Stimulated activated CD4-positive, alpha-beta T cell treated with anti-CD3 and anti-CD28 coated beads, Interleukin-4, amount 100 ng/mL, for 1 hour (primary cell): ENCODE data around the gene PARN.
"Not testable (repeated sequence)": the region's sequence is repeated elsewhere in the genome, so short reads cannot be mapped to it uniquely, and the experiment has no call there.

Experiments
- DNase-seq: peaks from one replicate; pipeline ENCODE4 v3.0.0-alpha.2; 2020

The PARN gene

DNA sequence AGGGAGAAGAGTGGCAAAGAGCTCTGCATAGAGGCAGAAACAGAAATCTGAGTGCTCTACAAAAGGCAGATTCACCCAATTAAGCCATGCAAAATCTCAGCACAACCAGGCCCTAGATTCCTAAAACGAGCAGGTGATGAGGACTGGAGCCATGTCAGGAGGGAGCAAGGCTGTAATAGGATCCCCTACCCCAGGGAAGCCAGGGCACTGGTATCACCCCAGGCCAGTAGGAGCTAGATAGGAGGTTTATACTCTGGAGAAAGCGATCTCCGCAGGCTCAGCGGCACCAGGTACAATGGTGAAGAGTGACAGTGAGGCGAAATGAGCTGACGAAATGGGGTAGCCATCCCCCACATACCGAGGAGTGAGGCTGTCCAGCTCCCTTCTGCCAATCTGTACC lies 171.5 kb downstream of the PARN start:
- no peak for DNase-seq

DNA sequence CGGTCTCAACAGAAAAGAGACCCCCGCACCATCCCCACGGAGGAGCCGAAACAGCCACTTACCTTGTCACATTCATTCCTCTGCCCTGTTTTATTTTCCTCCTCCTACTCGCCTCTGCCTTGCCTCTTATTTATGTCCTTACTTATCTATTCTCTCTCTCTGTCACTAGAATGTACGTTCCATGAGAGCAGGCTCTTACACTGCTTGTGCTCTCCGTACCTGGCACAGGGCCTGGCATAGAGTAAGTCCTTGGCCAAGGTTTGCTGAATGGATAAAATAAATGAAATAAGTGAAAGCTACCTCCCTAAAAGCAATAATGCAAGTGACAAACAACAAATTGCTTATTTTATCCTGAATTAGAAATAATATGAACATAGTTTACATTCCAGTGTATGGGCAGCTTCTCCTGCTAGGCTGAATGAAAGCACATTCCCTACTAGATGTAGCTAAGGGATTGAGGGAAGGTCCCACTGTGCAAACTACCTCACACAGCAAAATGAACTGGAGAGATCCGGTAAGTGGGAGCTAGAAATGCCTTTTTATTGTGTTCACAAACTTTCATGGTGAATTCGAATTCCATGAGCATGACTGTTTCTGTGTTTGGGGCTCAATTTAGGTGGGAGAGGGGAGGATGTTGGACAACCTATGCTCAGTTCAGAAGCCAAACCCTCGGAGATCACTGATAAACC lies 173.1 kb downstream of the PARN start:
- no peak for DNase-seq

DNA sequence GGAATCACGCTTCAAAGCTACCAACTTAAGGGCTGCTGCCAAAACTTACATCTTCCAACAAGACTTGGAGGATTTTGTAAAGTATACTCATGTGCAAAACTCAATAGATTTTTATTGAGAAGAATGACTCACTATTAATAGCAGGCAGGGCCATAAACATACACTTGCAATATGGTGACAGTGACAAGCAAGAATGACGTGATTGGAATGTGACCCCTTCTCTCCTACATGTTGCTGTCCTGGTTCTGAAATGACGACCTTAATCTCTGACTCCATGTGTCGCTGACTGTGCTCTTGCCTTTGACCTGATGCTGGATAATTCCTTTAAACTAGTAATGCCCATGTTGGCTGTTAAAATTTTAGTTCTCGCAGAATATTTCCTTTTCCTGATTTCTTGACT lies 174.5 kb downstream of the PARN start:
- DNase-seq = no peak

DNA sequence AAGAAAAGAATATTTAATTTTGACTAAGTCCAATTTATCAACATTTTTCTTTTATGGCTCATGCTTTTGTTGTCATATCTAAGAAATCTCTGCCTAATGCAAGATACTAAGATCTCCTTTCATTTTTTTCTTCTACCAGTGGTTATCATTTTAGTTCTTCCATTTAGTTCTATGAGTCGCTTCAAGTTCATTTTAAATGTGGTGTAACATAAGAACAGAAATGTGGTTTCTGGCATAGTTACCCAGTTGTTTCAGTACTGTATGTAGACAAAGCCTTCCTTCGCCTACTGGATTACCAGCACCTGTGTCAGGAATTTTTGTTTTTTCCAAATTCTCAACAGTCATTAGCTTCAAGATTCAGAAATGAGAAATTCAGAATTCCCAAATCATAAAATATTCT lies 175.7 kb downstream of the PARN start:
- DNase-seq = no peak

DNA sequence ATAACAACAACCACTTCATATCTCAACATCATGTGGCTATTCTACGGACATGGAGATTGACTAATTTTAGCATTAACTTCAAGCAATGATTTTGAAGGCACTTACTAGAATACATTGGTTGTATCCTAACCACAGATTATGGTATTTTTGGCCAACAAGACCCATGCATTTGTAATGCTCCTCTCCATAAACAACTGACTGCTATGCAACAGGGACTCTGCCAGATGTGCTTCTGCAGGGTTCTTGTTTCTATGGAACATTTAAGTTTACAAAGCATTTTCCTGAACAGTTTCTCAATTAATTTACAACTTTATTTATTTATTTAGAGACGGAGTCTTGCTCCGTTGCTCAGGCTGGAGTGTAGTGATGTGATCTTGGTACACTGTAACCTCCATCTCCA lies 178.0 kb downstream of the PARN start:
- no peak for DNase-seq

DNA sequence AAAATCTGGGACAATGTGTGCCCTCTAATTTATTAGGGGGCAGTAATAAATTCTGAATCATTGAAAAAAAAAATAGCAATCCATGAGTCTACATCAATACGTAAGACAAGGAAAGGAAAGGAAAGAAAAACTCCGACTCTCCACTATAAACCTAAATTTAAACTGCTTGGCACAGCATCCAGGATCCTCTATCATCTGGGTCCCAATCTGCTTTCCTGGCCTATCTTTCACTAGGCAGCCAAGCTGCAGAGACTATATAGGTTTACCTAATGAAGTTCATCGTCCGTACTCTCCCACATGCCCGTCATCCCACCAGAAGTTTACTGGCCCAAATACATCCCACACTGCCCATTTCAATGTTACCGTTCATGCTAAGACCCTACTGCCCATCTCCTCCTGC lies 179.2 kb downstream of the PARN start:
- no peak for DNase-seq

DNA sequence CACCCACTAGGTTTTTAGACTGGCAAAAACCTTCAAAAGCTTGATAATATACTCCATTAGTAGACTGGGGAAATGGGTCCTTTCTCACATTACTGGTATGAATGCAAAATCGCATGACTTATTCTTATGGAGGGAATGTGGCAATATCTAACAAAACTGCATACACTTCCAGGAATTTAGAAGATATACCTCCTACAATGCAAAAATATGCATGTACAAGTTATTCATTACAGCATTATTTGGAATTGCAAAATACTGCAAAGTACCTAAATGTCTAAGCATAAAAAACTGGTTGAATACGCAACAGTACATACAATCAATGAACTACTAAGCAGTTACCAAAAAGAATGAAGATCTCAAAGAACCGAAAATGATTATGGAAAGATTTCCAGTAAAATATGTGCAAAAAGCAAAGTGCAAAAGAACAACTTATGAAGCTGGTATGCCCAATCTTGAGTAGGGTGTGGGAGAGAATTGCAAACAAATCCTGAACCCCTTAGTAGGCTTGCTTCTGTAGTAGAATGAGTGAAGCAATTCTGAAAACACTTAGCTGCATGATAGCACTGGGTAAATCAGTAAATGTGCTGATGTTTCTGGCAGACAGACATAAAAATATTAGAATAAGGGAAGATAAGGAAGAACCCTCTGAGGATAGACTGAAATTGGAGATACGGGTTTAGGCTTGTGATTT lies 180.1 kb downstream of the PARN start:
- no peak for DNase-seq

DNA sequence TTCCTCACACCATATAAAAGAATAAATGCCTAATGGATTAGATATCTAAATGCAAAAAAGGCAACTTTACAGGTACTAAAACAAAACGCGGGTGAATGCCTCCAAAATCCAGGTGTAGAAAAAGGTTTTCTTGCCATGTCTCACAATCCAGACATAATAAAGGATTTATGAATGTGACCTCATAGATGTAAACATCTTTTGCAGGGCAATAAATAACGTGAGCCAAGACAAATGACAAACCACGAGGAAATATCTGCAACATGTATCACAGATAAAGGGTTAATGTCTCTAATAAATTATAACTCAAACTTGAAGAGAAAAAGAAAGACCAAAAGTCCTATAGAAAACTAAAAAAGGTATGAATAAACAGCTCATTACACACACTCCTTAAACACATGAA lies 180.7 kb downstream of the PARN start:
- DNase-seq = no peak

DNA sequence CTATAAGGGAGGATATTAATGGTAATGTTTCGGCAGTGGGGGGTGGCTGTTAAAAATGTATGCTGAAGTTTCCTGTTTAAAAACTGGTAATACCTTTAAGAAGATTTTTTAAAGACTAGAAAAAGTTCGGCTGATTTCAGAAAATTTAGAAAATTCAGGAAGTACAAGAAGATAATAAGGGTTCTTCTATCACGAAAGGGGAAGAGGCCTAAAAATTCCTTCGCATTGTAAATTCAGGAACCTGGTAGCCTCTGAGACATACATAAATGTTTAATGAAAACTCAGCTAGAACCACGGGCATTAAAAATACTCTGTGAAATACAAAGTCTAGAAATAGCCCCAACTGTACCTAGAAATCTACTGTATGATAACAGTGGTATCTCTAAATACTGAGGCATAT lies 181.2 kb downstream of the PARN start:
- no peak for DNase-seq

DNA sequence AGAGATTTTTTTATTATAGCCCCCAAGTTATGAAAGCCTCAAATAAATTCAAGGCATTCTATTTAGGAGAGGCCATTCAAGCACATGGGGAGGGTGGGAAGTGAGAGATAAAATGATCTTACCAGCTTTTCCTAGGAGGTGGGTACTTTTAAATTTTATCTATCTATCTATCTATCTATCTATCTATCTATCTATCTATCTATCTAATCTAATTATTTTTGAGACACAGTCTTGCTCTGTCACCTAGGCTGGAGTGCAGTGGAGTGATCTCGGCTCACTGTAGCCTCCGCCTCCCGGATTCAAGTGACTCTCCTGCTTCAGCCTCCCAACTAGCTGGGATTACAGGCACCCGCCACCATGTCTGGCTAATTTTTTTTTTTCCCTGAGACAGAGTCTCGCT lies 182.3 kb downstream of the PARN start:
- no peak for DNase-seq

DNA sequence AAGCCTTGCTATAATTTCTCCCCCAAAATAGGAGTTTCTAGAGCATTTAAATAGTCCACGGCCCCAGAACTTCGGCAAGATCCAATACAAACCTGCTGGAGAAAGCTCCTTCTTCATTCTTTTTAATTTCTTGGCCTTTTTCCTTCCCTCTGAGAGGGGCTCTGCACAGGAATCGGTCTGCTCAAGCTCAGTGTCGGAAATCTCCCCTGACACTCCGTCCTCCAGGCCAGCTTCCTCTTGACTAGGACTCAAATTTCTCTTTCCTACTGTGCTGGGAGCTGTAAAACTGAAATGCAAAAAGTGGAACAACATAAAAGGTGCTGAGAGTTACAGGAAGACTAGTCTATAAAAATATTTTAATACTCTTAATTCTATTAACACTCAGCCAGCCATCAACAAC lies 183.3 kb downstream of the PARN start:
- DNase-seq = no peak

DNA sequence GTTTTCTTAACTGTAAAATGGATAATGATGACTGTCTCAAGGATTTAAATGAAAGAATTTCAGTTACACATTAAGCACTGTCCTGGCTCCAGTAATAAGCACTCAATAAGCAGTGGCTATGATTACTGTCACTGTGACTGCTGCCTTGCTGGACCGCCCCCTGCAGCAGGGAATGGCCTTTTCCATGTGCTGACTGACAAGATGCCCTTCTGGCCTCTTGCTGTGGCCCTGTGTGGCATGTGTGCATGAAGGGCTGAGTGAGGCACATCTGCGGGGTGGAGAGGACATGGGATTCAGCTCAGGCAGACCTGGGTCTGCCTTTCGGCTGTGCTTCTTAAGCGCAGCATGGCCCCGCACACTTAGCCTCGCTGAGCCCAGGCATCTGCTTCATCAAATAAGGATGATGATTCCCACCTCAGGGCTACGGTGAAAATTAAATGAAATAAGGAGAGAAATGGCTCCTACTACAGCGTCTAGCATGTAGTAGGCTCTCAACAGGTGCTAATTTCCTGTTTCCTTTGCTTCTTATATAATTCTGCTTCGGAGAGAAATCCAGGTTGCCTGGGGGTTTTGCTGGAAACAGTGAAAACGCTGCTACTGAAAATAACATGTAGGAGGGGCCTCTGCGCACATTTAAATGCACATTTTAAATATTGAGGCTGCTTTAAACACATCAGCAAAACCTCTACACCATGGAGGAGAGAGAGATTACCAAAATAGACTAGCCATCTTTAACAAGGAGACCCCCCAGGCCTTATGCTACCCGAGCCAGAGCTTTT lies 183.9 kb downstream of the PARN start:
- DNase-seq = no peak

DNA sequence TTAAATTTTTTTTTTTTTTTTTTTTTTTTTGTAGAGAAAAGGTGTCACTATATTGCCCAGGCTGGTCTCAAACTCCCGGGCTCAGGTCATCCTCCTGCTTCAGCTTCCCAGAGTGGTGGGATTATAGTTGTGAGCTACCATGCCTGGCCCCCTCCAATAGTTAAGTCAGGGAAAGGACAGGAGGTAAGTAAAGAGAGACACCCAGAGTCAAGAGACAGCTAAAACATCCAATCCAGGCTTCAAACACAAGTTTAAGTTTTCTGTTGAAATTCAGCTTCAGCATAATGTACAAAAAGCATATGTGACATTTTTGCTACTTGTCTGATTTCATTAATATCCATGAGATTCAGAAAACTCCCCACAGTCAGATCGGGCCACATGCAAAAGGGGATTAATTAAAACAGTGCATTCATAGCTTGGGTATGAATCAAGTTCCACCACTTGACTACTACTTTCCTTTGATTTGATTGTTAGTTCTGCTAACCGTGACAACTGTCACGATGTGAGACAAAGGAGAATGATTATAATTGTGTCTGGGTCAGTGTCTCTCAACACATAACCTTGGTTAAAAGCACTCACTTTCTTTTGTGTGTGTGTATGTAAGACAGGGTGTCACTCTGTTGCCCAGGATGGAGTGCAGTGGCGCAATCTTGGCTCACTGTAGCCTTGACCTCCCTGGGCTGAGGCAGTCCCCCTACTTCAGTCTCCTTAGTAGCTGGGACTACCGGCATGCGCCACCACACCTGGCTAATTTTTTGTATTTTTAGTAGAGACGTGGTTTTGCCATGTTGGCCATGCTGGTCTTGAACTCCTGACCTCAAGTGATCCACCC lies 184.9 kb downstream of the PARN start:
- DNase-seq = no peak

DNA sequence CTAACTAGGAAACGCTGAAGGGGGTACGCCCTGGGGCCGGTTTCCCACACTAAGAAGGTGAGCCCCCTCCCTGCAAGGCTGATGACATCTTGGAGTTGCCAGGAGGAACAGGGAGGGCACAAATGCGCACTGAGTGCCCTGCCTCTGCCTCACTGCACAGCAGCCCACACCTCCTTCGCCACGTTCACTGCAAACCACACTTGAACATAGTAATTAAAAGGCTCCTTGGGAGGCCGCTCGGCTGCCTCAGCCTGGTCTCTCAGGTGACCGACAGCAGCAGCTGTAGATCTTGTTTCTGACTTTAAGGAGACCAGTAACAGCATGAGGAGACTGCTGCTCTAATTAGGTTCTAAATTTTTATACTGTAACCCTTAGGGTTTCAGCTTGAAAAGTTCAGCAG lies 188.5 kb downstream of the PARN start:
- not testable (repeated sequence) for DNase-seq

DNA sequence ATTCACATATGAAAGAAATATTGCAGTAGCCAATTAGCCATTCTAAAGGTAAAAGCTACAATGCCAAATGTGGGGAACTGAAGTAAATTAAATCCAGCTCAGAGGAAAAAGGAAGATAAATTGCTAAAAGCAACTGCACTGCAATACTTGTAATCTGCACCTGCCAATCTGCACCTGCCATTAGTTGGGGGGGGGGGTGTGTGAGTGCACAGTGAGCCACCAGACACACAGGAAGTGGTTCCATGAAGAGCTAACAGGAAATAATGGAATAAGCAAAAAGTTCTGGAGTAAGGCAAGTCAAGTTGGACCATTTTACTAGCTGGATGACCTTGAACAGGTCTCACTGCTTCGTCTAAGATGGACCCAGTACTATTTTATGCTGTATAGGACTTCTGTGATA lies 191.8 kb downstream of the PARN start:
- DNase-seq = no peak

DNA sequence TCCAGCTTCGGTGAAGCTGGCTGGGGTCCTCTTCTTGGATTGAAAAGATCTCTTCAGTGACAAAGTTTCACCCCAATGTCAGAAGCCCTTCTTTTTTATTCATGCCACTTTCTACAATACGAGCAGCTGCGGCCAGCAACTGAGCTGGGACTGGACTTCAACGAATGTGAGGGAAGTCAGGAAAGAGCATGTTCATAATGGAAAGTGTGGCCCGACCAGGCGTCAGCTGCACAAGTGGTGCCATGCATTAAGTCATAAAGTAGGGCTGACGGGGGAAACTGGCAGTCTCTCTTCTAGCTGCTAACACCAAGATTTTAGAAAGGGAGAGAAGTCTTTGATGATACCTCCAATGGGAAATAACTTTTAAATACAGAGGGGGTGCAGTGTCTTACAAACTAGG lies 192.6 kb downstream of the PARN start:
- no peak for DNase-seq

DNA sequence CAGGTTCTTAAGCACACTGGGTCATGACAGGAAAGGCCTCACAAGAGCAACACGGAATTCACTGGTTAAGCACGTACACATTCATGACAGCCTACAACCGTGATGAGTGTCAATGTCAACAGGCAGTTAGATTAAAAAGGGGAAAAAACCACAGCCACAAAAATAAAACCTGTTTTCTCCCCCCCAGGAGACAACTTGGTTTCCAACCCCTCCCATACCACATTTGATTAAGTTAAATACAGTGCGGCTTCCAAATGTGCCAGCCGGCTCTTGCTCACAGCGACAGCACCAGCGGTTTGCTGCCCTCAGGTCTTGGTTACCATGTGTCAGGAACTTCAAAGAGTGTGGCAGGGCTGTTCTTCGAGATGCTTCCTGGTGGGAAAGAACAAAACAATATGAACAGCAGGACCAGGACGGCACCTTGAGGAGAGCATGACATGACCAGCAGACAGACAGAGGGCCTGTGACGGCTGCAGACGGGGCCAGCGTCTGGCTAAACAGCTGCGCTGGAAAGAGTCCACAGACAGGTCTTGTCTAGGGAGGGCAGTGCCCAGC lies 193.6 kb downstream of the PARN start:
- no peak for DNase-seq

DNA sequence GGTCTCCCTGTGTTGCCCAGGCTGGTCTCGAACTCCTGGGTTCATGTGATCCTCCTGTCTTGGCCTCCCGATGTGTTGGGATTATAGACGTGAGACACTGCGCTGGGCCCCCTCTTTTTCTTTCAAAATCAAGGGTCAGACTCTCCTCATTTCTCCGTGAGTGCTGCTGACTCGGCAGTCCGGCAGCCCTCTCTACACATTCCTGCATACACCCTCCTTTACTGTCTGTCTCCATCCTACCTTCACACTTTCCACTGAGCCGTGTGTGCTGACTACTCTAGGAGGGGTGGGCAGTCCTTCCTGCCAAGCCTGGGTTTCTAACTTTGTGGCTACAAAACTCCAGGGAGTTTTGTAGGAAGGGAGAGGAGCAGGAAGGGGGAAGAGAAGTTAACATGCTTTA lies 195.2 kb downstream of the PARN start:
- DNase-seq = no peak

DNA sequence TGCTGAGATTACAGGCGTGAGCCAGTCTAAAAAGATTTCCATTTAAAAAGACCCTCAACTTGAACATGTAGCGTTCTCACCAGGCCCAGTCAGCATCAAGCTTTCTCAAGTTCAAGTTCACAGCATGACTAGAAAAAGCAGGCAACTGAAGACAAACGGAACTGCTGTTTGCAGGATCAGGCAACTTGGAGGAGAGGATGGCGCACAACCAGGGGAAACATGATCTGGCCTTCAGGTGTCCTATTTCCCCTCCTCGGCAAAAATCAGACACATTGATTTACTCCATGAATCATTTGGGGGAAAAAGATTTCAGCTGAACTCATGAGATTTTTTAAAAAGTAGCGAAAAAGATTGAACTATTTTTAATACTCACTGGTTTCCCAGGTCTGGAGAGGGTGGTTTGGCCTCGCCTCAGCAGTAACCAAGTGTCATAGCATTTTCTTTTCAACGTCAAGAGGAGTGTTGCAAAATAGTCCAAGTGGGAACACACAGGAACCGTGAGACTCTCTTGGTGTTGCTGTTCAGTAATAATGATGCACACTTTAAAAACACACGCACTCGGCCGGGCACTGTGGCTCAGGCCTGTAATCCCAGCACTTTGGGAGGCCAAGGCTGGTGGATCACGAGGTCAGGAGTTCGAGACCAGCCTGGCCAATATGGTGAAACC lies 201.0 kb downstream of the PARN start:
- not testable (repeated sequence) for DNase-seq

DNA sequence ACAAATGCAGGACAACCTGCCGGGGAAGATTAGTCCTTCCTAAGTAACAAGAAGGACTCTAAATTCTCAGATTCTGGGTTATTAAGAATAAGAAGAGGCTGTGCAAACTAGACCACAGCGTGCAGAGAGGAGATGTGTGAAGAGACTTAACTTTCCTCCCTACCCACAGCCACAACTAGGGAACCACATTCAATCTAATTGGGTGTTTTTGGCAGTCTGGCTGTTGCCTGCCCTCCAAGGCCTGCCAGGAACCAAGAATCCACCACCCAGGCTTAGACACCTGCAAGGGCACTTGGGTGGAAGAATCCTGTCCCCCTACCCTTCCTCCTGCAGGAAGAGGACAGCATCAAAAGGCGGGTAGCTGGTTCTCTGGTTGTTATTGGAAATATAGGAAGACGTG lies 202.0 kb downstream of the PARN start:
- DNase-seq = no peak

DNA sequence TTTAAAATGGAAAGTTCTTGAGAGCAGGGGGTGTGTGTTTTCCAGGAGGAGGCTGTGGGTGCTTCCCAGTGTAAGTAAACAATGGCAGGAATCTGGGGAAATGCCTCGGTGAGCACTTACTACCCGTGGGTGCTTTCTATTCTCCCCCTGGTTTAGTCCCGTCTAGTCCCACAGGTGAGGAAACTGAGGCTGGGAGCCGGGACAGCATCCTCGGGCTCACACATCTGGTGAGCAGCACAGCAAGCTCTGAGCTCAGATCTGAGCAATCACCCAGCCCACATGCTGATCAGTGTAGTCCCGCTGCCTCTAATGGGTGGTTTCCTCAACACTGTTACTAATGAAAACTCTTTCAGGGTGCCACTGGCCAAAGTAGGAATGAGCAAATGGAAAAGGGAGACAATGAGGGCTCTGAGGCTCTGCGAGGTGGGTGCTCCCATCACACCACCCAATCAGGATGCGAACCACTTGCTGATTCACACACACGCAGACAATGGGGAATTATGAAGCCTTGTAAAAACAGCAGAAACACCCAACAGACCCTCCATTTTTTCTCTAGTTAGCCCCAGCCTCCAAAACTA lies 202.6 kb downstream of the PARN start:
- no peak for DNase-seq

DNA sequence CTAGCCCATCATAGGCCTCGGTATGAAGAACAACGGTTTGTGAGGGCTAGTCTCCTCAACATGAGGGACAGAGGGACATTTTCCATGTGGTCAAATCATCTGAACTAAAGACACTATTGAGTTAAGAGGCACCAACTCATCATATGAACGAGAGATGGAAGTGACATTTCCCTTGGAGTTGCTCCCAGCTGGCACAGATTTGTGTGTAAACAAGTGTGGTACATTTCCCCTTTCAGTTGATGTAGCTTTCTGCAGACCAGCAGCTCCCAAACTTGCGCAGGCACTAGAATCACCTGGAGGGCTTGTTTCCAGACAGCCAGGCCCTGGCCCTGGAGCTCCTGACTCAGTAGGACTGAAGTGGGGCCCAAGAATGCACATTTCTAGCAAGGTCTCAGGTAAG lies 205.5 kb downstream of the PARN start:
- DNase-seq = no peak
